GM12874 (cell line): ENCODE data around the gene INTS2.

Experiments used
- TF ChIP-seq, protein P1 (sequence below): IDR thresholded peaks from 2 replicates; pipeline ENCODE4 v1.5.1; 2011; ENCODE audit warnings: low read depth, mild to moderate bottlenecking, control low read depth, low read length, moderate library complexity; ENCODE audit not compliant: insufficient read depth

The INTS2 gene

DNA sequence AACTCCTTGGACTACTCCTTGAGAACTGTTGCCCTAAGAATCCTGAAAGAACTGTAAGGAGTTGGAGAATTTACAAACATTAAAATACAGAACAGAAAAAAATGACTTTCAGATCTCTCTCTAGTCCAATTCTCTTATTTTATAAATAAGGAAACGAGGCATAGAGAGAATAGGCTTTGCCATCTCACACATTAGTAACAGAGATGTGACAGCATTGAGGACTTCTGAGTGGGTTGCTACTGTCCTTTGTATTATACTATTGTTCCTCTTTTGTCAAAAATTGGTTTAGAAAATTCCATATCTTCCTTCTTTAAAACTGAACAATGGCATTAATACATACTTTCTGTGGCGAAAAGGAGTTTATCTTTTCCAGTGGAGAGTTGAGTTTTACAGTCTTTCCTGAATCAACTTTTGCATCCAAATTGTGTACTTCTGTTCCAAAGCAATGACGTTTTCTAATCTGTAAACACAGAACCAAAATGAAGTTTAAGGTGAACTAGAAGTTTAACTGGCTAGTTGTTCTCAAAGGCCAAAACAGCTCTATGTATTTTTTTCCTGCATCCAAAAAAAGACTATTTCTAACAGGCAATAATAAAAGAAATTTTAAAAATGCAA is 80.9 kb downstream of the INTS2 start:
- TF ChIP-seq, protein P1, sequence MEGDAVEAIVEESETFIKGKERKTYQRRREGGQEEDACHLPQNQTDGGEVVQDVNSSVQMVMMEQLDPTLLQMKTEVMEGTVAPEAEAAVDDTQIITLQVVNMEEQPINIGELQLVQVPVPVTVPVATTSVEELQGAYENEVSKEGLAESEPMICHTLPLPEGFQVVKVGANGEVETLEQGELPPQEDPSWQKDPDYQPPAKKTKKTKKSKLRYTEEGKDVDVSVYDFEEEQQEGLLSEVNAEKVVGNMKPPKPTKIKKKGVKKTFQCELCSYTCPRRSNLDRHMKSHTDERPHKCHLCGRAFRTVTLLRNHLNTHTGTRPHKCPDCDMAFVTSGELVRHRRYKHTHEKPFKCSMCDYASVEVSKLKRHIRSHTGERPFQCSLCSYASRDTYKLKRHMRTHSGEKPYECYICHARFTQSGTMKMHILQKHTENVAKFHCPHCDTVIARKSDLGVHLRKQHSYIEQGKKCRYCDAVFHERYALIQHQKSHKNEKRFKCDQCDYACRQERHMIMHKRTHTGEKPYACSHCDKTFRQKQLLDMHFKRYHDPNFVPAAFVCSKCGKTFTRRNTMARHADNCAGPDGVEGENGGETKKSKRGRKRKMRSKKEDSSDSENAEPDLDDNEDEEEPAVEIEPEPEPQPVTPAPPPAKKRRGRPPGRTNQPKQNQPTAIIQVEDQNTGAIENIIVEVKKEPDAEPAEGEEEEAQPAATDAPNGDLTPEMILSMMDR: no peak

DNA sequence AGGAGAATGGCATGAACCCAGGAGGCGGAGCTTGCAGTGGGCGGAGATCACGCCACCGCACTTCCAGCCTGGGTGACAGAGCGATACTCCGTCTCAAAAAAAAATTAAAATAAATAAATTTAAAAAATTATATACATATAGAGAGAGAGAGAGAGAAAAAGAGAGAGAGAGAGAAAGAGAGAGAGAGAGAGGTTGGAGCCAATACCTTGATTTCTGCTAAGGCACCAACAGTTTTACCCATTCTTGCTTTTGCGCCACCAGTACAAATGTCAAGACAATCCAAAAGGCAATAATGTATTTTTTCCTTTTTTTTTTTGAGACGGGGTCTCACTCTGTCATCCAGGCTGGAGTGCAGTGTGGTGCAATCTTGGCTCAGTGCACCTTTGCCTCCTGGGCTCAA is 81.7 kb downstream of the INTS2 start:
- TF ChIP-seq, protein P1: no peak

DNA sequence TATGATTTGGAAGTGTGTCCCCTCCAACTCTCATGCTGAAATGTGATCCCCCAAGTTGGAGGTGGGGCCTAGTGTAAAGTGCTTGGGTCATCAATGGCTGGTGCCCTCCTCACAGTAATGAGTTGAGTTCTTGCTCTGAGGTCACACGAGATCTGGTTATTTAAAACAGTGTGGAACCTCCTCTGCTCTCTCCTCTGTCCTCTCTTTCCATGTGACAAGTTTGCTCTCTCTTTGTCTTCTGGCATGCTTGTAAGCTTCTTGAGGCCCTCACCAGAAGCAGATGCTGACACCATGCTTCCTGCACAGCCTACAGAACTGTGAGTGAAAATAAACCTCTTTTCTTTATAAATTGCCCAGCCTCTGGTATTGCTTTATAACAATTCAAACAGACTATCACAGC is 84.3 kb downstream of the INTS2 start:
- TF ChIP-seq, protein P1: no peak

DNA sequence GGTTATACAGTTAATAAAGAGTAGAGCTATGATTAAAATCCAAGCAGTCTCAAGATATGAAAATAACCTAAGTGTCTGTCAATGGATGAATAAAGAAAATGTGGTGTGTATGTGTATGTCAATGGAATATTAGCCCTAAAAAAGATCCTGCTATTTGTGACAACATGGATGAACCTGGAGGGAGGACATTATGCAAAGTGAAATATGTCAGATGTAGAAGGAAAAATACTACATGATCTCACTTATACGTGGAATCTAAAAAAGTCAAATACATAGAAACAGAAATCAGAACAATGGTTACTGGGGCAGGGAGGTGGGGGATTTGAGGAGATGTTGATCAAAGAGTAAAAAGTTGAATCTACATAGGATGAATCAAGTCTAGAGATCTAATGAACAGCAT is 84.9 kb downstream of the INTS2 start:
- TF ChIP-seq, protein P1: no peak

DNA sequence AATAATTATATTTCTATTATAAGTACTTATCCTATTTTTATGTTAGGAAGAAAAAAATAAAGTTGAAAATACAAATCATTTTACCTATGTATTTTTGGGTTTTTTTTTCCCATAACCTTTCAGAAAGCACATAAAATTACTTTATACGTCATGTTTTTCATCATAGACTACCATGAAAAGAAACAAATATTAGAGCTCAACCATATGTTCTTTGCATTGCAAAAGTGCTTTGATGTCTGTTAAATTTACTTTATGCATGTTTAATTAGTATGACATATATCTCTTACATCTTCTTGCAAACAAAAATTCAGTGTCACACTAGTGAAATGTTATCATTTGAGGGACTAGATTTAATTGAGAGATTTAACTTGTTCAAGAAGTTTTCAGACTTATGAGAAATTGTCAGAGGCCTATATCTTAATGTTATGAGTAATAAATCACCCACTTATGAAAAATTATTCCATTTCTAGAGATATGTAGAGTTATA is 88.4 kb downstream of the INTS2 start:
- TF ChIP-seq, protein P1: no peak

DNA sequence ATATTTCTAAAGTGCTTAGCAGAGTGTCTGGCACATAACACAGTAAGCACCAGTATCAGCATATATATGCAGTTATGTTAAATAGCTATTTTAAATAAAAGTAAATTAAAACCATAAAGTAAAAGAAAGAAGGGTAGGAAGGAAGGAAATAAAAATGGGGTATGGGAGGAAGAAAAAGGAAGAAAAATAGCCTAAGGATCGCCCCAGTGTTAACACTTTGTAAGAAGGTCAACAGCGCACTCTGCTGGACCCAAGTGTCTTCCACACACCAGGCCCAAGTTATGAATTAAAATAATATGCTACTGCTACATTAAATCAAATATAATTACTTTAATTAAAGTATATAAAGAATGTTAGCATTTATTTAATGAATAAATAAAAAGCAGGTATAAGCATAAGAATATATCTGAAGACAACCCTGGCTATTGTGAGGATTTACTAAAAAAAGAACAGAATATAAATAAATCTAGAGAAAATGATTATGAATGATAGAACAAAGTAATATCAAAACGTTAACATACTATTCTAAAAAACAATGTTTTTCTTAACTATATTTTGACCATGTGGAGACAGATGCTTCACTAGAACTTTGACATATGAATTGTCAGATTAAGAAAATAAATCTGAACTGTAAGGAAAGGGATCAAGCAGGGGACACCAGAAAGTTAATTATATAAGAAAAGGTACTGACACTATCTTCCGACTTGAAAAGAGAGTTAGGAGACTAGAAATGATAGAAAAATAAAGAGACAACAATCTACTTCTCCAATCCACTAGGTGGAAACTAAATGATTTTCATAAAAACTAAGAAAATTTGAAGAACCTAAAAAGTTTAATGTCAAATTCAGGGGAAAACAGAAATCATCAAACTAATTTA is 90.4 kb downstream of the INTS2 start:
- TF ChIP-seq, protein P1: peak; percentile 57; the same call in 1 of the 2 replicates
